HEK293 (cell line): Measurements from ENCODE around the gene ATXN2.

ENCODE experiments used
- CTCF ChIA-PET: fragments of 350-600 bp; formaldehyde crosslinking; extraction: SDS; loops from one replicate; lab custom pipeline; 2021; ENCODE audit warnings: antibody characterized with exemption; lab: Yijun Ruan, JAX
- POLR2A ChIA-PET: fragments of 300-600 bp; formaldehyde crosslinking; extraction: SDS; loops from one replicate; lab custom pipeline; 2020; ENCODE audit warnings: antibody characterized with exemption, inconsistent platforms; lab: Yijun Ruan, JAX
- H3K27ac ChIP-seq: fragments of 200-500 bp; sonication (Bioruptor generic); 2 replicates; pipeline ENCODE4 v1.5.1; 2014; ENCODE audit warnings: low read depth, low read length, control low read depth, inconsistent platforms; ENCODE audit errors: extremely low read depth
- H3K36me3 ChIP-seq, 2 experiments: fragments of 200-500 bp in 1 of 2; sonication (Bioruptor generic) in 1 of 2; 1 replicate in 1 of 2; 2 replicates in 1 of 2; pipeline ENCODE4 v1.5.1; 2014 to 2017; ENCODE audit warnings: inconsistent platforms in 2 of 2, low read length in 2 of 2; ENCODE audit not compliant: control insufficient read depth in 2 of 2, insufficient read depth in 1 of 2
- H3K4me1 ChIP-seq: fragments of 200-500 bp; sonication (Bioruptor generic); 2 replicates; pipeline ENCODE4 v1.5.1; 2014; ENCODE audit warnings: mild to moderate bottlenecking, low read length, inconsistent platforms; ENCODE audit not compliant: control insufficient read depth, insufficient read depth
- H3K4me3 ChIP-seq: 2 replicates; pipeline ENCODE4 v1.5.1; 2011; ENCODE audit warnings: low read depth, mild to moderate bottlenecking, control low read depth, low read length, moderate library complexity
- H3K9me3 ChIP-seq: fragments of 200-500 bp; sonication (Bioruptor generic); 2 replicates; pipeline ENCODE4 v1.5.1; 2014; ENCODE audit warnings: low read depth, low read length, inconsistent platforms; ENCODE audit not compliant: control insufficient read depth, insufficient read depth
- GFI1B ChIP-seq: fragments of 450-650 bp; formaldehyde crosslinking; IDR thresholded peaks from 2 replicates; pipeline ENCODE4 v1.5.1; 2016; ENCODE audit warnings: missing biosample characterization, missing genetic modification characterization
- GLIS2 ChIP-seq: fragments of 450-650 bp; formaldehyde crosslinking; IDR thresholded peaks from 2 replicates; pipeline ENCODE4 v1.5.1; 2016; ENCODE audit warnings: missing biosample characterization, missing genetic modification characterization
- IKZF3 ChIP-seq: fragments of 450-650 bp; IDR thresholded peaks from 2 replicates; pipeline ENCODE4 v1.5.0; 2018; ENCODE audit warnings: missing biosample characterization, mild to moderate bottlenecking, missing genetic modification characterization, moderate library complexity
- SALL2 ChIP-seq: fragments of 450-650 bp; formaldehyde crosslinking; IDR thresholded peaks from 2 replicates; pipeline ENCODE4 v1.5.0; 2017; ENCODE audit warnings: missing biosample characterization, mild to moderate bottlenecking, missing genetic modification characterization, borderline replicate concordance
- SP2 ChIP-seq: fragments of 450-650 bp; formaldehyde crosslinking; IDR thresholded peaks from 2 replicates; pipeline ENCODE4 v1.5.1; 2016; ENCODE audit warnings: missing biosample characterization, missing genetic modification characterization
- SP3 ChIP-seq: fragments of 450-650 bp; formaldehyde crosslinking; IDR thresholded peaks from 2 replicates; pipeline ENCODE4 v1.5.1; 2016; ENCODE audit warnings: missing biosample characterization, missing genetic modification characterization
- ZEB2 ChIP-seq: fragments of 450-650 bp; formaldehyde crosslinking; IDR thresholded peaks from 2 replicates; pipeline ENCODE4 v1.5.1; 2016; ENCODE audit warnings: missing biosample characterization, missing genetic modification characterization
- ZFHX2 ChIP-seq: fragments of 450-650 bp; formaldehyde crosslinking; conservative IDR thresholded peaks from 2 replicates; pipeline ENCODE4 v1.5.1; 2016; ENCODE audit warnings: missing biosample characterization, missing genetic modification characterization
- ZIC2 ChIP-seq: fragments of 450-650 bp; formaldehyde crosslinking; IDR thresholded peaks from 2 replicates; pipeline ENCODE4 v1.5.1; 2016; ENCODE audit warnings: missing biosample characterization, missing genetic modification characterization
- ZNF138 ChIP-seq: fragments of 450-650 bp; formaldehyde crosslinking; IDR thresholded peaks from 2 replicates; pipeline ENCODE4 v1.5.1; 2016; ENCODE audit warnings: missing biosample characterization, missing genetic modification characterization, borderline replicate concordance
- ZNF157 ChIP-seq: fragments of 450-650 bp; formaldehyde crosslinking; IDR thresholded peaks from 2 replicates; pipeline ENCODE4 v1.5.1; 2016; ENCODE audit warnings: missing biosample characterization, missing genetic modification characterization
- ZNF184 ChIP-seq: fragments of 450-650 bp; IDR thresholded peaks from 2 replicates; pipeline ENCODE4 v1.5.1; 2018; ENCODE audit warnings: missing biosample characterization, mild to moderate bottlenecking, missing genetic modification characterization
- ZNF211 ChIP-seq: fragments of 450-650 bp; formaldehyde crosslinking; IDR thresholded peaks from 2 replicates; pipeline ENCODE4 v1.5.1; 2016; ENCODE audit warnings: low read depth, missing biosample characterization, missing genetic modification characterization
- ZNF23 ChIP-seq: fragments of 450-650 bp; formaldehyde crosslinking; IDR thresholded peaks from 2 replicates; pipeline ENCODE4 v1.5.1; 2016; ENCODE audit warnings: missing biosample characterization, missing genetic modification characterization, borderline replicate concordance
- ZNF350 ChIP-seq: fragments of 450-650 bp; formaldehyde crosslinking; IDR thresholded peaks from 2 replicates; pipeline ENCODE4 v1.5.0; 2017; ENCODE audit warnings: missing biosample characterization, mild to moderate bottlenecking, missing genetic modification characterization
- ZNF354C ChIP-seq: fragments of 450-650 bp; formaldehyde crosslinking; IDR thresholded peaks from 2 replicates; pipeline ENCODE4 v1.5.1; 2016; ENCODE audit warnings: missing biosample characterization, missing genetic modification characterization, low read depth, borderline replicate concordance
- ZNF433 ChIP-seq: fragments of 450-650 bp; formaldehyde crosslinking; IDR thresholded peaks from 2 replicates; pipeline ENCODE4 v1.5.1; 2016; ENCODE audit warnings: missing biosample characterization, missing genetic modification characterization, low read depth
- ZNF514 ChIP-seq: fragments of 450-650 bp; formaldehyde crosslinking; IDR thresholded peaks from 2 replicates; pipeline ENCODE4 v1.5.1; 2016; ENCODE audit warnings: missing biosample characterization, missing genetic modification characterization
- ZNF548 ChIP-seq: fragments of 450-650 bp; formaldehyde crosslinking; IDR thresholded peaks from 2 replicates; pipeline ENCODE4 v1.5.1; 2016; ENCODE audit warnings: missing biosample characterization, missing genetic modification characterization
- ZNF624 ChIP-seq: fragments of 450-650 bp; formaldehyde crosslinking; IDR thresholded peaks from 2 replicates; pipeline ENCODE4 v1.5.1; 2017; ENCODE audit warnings: missing biosample characterization, missing genetic modification characterization
- ZNF785 ChIP-seq: fragments of 450-650 bp; formaldehyde crosslinking; IDR thresholded peaks from 2 replicates; pipeline ENCODE4 v1.5.1; 2016; ENCODE audit warnings: missing biosample characterization, missing genetic modification characterization
- TF ChIP-seq, protein P1 (sequence below): fragments of 450-650 bp; formaldehyde crosslinking; IDR thresholded peaks from 2 replicates; pipeline ENCODE4 v1.5.1; 2016; ENCODE audit warnings: missing biosample characterization, missing genetic modification characterization, borderline replicate concordance
- TF ChIP-seq, protein P2 (sequence below): fragments of 450-650 bp; formaldehyde crosslinking; IDR thresholded peaks from 2 replicates; pipeline ENCODE4 v1.5.1; 2016; ENCODE audit warnings: missing biosample characterization, missing genetic modification characterization
- TF ChIP-seq, protein P3 (sequence below): fragments of 450-650 bp; formaldehyde crosslinking; IDR thresholded peaks from 2 replicates; pipeline ENCODE4 v1.5.1; 2016; ENCODE audit warnings: missing biosample characterization, missing genetic modification characterization

Gene ATXN2

DNA sequence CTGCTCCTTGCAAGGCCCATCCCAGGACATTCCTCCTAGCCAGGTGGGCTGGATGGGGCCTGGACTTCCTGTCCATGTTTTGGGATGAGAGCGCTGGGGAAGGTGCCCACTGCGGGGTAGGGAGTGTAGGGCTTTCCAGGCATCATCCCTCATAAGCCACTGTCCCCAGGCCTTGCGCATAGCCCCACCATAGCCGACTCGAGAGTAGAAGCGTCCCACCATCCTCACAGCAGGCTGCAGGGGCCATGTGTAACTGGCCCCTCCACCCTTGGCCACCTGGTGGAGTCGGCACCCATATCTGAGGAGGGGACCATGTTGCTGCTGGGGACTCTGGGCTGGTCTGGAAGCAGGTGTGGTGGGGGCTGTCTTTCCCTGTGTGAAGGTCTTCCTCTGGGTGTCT is 162.8 kb downstream of the ATXN2 start (continued):
- TF ChIP-seq, protein P1, sequence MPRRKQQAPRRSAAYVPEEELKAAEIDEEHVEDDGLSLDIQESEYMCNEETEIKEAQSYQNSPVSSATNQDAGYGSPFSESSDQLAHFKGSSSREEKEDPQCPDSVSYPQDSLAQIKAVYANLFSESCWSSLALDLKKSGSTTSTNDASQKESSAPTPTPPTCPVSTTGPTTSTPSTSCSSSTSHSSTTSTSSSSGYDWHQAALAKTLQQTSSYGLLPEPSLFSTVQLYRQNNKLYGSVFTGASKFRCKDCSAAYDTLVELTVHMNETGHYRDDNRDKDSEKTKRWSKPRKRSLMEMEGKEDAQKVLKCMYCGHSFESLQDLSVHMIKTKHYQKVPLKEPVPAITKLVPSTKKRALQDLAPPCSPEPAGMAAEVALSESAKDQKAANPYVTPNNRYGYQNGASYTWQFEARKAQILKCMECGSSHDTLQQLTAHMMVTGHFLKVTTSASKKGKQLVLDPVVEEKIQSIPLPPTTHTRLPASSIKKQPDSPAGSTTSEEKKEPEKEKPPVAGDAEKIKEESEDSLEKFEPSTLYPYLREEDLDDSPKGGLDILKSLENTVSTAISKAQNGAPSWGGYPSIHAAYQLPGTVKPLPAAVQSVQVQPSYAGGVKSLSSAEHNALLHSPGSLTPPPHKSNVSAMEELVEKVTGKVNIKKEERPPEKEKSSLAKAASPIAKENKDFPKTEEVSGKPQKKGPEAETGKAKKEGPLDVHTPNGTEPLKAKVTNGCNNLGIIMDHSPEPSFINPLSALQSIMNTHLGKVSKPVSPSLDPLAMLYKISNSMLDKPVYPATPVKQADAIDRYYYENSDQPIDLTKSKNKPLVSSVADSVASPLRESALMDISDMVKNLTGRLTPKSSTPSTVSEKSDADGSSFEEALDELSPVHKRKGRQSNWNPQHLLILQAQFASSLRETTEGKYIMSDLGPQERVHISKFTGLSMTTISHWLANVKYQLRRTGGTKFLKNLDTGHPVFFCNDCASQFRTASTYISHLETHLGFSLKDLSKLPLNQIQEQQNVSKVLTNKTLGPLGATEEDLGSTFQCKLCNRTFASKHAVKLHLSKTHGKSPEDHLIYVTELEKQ (tag by site-specific recombination): no peak
- no peak for TF ChIP-seq ZNF23 (tag by site-specific recombination)
- no peak for TF ChIP-seq GFI1B (tag by site-specific recombination)
- TF ChIP-seq, protein P2, sequence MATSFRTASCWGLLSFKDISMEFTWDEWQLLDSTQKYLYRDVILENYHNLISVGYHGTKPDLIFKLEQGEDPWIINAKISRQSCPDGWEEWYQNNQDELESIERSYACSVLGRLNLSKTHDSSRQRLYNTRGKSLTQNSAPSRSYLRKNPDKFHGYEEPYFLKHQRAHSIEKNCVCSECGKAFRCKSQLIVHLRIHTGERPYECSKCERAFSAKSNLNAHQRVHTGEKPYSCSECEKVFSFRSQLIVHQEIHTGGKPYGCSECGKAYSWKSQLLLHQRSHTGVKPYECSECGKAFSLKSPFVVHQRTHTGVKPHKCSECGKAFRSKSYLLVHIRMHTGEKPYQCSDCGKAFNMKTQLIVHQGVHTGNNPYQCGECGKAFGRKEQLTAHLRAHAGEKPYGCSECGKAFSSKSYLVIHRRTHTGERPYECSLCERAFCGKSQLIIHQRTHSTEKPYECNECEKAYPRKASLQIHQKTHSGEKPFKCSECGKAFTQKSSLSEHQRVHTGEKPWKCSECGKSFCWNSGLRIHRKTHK (tag by site-specific recombination): no peak
- TF ChIP-seq, protein P3, sequence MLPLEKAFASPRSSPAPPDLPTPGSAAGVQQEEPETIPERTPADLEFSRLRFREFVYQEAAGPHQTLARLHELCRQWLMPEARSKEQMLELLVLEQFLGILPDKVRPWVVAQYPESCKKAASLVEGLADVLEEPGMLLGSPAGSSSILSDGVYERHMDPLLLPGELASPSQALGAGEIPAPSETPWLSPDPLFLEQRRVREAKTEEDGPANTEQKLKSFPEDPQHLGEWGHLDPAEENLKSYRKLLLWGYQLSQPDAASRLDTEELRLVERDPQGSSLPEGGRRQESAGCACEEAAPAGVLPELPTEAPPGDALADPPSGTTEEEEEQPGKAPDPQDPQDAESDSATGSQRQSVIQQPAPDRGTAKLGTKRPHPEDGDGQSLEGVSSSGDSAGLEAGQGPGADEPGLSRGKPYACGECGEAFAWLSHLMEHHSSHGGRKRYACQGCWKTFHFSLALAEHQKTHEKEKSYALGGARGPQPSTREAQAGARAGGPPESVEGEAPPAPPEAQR: no peak
- TF ChIP-seq SALL2: no peak
- TF ChIP-seq ZNF157 (tag by site-specific recombination): no peak
- TF ChIP-seq SP3 (tag by site-specific recombination): no peak
- no peak for TF ChIP-seq ZNF350 (tag by site-specific recombination)

DNA sequence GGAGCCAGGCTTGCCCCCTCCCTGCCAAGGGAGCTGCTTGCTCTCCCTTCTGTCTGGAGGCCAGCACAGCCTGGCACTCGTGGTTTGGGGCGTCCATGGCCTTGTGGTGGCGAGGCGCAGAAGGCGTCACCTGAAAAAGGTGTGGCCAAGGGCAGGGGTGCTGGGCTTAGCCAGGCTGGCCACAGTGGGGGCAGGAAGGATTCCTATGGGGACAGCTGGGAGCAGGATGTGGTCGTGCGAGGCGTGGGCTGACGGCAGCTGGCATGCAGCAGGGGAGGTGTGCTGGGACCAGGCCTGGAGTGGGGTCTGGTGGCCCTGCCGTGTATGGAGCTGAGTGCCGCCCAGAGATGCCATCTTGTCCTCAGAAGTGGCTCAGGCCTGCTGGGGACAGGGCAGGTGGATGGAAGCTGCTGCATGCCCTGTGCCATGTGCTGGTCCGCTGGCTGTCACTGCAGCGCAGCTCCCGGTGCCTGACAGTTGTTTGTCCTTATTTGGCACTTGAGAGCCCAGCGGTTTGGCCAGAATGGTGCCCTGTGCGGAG is 163.4 kb downstream of the ATXN2 start:
- H3K4me3 ChIP-seq: no peak overlapping the region
- peaks cover 6% of the 10 kb centered on the region; the same call in 1 of the 2 replicates for H3K4me1 ChIP-seq
- H3K27ac ChIP-seq: no peak overlapping the region
- peaks cover 0 to 7% of the 10 kb centered on the region in 2 experiments; a peak in 2 of 3 replicates for H3K36me3 ChIP-seq
- POLR2A ChIA-PET: no interaction called here
- H3K9me3 ChIP-seq: no peaks in the 10 kb centered on the region
- CTCF ChIA-PET: interaction anchor here (0.8 to 2.6 kb wide), 2 partner anchors 16 to 39 kb away, joined by 3 to 10 read pairs; no protein-coding TSS in a partner anchor
- no peak for TF ChIP-seq ZNF514 (tag by site-specific recombination)
- no peak for TF ChIP-seq SP2 (tag by site-specific recombination)
- no peak for TF ChIP-seq IKZF3
- no peak for TF ChIP-seq ZNF354C (tag by site-specific recombination)
- TF ChIP-seq ZNF184 (tag by site-specific recombination): no peak
- TF ChIP-seq ZNF548 (tag by site-specific recombination): no peak
- no peak for TF ChIP-seq ZNF211 (tag by site-specific recombination)
- TF ChIP-seq ZEB2 (tag by site-specific recombination): no peak
- TF ChIP-seq ZFHX2 (tag by site-specific recombination): peak; percentile 20; the same call in 1 of the 2 replicates
- TF ChIP-seq ZNF433 (tag by site-specific recombination): no peak
- no peak for TF ChIP-seq ZNF138
- TF ChIP-seq ZNF785 (tag by site-specific recombination): no peak
- peak; percentile 66 for TF ChIP-seq ZIC2 (tag by site-specific recombination)
- TF ChIP-seq GLIS2: peak; percentile 56
- TF ChIP-seq ZNF624 (tag by site-specific recombination): no peak
